ENCODE results near the gene COL6A3.

COL6A3 gene

GRCh38 chr2:237351046-237351445 is 62.9 kb downstream of the COL6A3 start:
- Histone ChIP-seq H3K4me1 (ENCODE audit: control insufficient read depth in 1 of 2, insufficient read depth in 1 of 2, low read depth in 1 of 2, low read length in 1 of 2) (no peaks in the 10 kb centered on the region), H3K27me3 (peaks cover 61% of the 10 kb centered on the region), H3K36me3 (no peaks in the 10 kb centered on the region), H3K27ac (no peak overlapping the region), H3K9me3 (no peaks in the 10 kb centered on the region), H3K4me3 (ENCODE audit: low read depth in 1 of 2, low read length in 1 of 2) (no peak overlapping the region)
- TF ChIP-seq CTCF (IDR thresholded peaks at IDR 0.05): no peak

- peaks cover 63% of the 10 kb centered on the region for H3K27me3 ChIP-seq
- no peak for TF ChIP-seq CTCF (IDR thresholded peaks at IDR 0.05)
- H3K9me3 ChIP-seq: no peaks in the 10 kb centered on the region
- H3K4me3 ChIP-seq (ENCODE audit: low read depth in 1 of 2, low read length in 1 of 2): no peak overlapping the region
- no peaks in the 10 kb centered on the region for H3K4me1 ChIP-seq (ENCODE audit: control insufficient read depth in 1 of 2, insufficient read depth in 1 of 2, low read depth in 1 of 2, low read length in 1 of 2)
- no peak overlapping the region for H3K27ac ChIP-seq
- no peaks in the 10 kb centered on the region for H3K36me3 ChIP-seq
These were observed 63.4 kb downstream of the COL6A3 start for GRCh38 chr2:237350597-237350996.

GRCh38 chr2:237350070-237350469 is 63.9 kb downstream of the COL6A3 start:
- no peaks in the 10 kb centered on the region for H3K9me3 ChIP-seq
- no peak for TF ChIP-seq CTCF (IDR thresholded peaks at IDR 0.05)
- no peaks in the 10 kb centered on the region for H3K4me1 ChIP-seq (ENCODE audit: control insufficient read depth in 1 of 2, insufficient read depth in 1 of 2, low read depth in 1 of 2, low read length in 1 of 2)
- H3K36me3 ChIP-seq: no peaks in the 10 kb centered on the region
- H3K4me3 ChIP-seq (ENCODE audit: low read depth in 1 of 2, low read length in 1 of 2): no peak overlapping the region
- peaks cover 63% of the 10 kb centered on the region for H3K27me3 ChIP-seq
- no peak overlapping the region for H3K27ac ChIP-seq

- H3K4me1 ChIP-seq (ENCODE audit: control insufficient read depth in 1 of 2, insufficient read depth in 1 of 2, low read depth in 1 of 2, low read length in 1 of 2): peaks cover 0 to 6% of the 10 kb centered on the region in 2 experiments
- H3K27ac ChIP-seq: no peak overlapping the region
- no peaks in the 10 kb centered on the region for H3K36me3 ChIP-seq
These were observed 65.6 kb downstream of the COL6A3 start for GRCh38 chr2:237348281-237348865.

GRCh38 chr2:237345891-237346640 is 67.9 kb downstream of the COL6A3 start:
- no peak for TF ChIP-seq CTCF (IDR thresholded peaks at IDR 0.05)
- Histone ChIP-seq H3K9me3 (no peaks in the 10 kb centered on the region), H3K27ac (no peak overlapping the region), H3K27me3 (peaks cover 33% of the 10 kb centered on the region), H3K36me3 (no peaks in the 10 kb centered on the region), H3K4me1 (ENCODE audit: control insufficient read depth in 1 of 2, insufficient read depth in 1 of 2, low read depth in 1 of 2, low read length in 1 of 2) (peaks cover 19% of the 10 kb centered on the region in 2 experiments), H3K4me3 (ENCODE audit: low read depth in 1 of 2, low read length in 1 of 2) (no peak overlapping the region)

More at GRCh38 chr2:237348281-237348865, 65.6 kb downstream of the COL6A3 start:
- no peak for TF ChIP-seq CTCF (IDR thresholded peaks at IDR 0.05)
- no peak overlapping the region for H3K4me3 ChIP-seq (ENCODE audit: low read depth in 1 of 2, low read length in 1 of 2)
- peaks cover 56% of the 10 kb centered on the region for H3K27me3 ChIP-seq
- H3K9me3 ChIP-seq: no peaks in the 10 kb centered on the region

All from neutrophil (primary cell).